ENCODE data around the gene CNTN2.

Gene CNTN2

GRCh38 chr1:205122489-205122882 is 79.5 kb downstream of the CNTN2 start:
- DNase-seq (ENCODE audit: low spot score): no peak

GRCh38 chr1:205124726-205125125 is 81.7 kb downstream of the CNTN2 start:
- DNase-seq (ENCODE audit: low spot score): no peak

DNA sequence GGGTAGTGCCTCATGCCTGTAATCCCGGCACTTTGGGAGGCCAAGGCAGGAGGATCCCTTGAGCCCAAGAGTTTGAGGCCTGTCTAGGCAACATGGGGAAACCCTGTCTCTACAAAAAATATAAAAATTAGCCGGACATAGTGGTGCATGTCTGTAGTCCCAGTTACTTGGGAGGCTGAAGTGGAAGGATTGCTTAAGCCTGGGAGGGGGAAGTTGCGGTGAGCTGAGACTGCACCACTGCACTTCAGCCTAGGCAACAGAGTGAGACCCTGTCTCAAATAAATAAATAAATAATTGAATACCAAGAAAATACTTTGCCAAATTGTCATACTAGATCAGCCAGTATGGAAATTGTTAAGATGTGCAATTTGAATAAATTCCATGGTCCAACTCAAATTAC is 84.6 kb downstream of the CNTN2 start:
- DNase-seq (ENCODE audit: low spot score): no peak

All from cerebellar cortex (tissue), 1 donor.